GM20431 (cell line): ENCODE measurements around the gene GM2A.
"Not testable (repeated sequence)": the region's sequence is repeated elsewhere in the genome, so short reads cannot be mapped to it uniquely, and the experiment has no call there.

Experiments used
- in situ Hi-C: fragments of 300-500 bp; cut with MseI, MboI; formaldehyde crosslinking; loops from one replicate; pipeline ENCODE4 v1.15.0; 2020; ENCODE audit warnings: low sequenced_read_pairs; ENCODE audit not compliant: unreplicated experiment

The GM2A gene

GRCh38 chr5:151225475-151225874 is 27.5 kb upstream of the GM2A start:
- in situ Hi-C loops, result no loop called here

- in situ Hi-C loops, result no loop called here
Observed at GRCh38 chr5:151227918-151228447, 25.0 kb upstream of the GM2A start.

GRCh38 chr5:151228986-151229385 is 24.0 kb upstream of the GM2A start:
- in situ Hi-C loops, result no loop called here

- in situ Hi-C loops, result no loop called here
Observed at GRCh38 chr5:151230048-151230680, 22.8 kb upstream of the GM2A start.

- in situ Hi-C loops, result no loop called here
Observed at GRCh38 chr5:151231359-151231758, 21.6 kb upstream of the GM2A start.

GRCh38 chr5:151233616-151234085 is 19.3 kb upstream of the GM2A start:
- in situ Hi-C loops, result no loop called here

- in situ Hi-C loops, result no loop called here
Observed at GRCh38 chr5:151234476-151235238, 18.3 kb upstream of the GM2A start.

GRCh38 chr5:151235239-151235571 is 17.8 kb upstream of the GM2A start:
- in situ Hi-C loops, result not testable (repeated sequence)

- in situ Hi-C loops, result no loop called here
Observed at GRCh38 chr5:151236888-151237287, 16.1 kb upstream of the GM2A start.

- in situ Hi-C loops, result no loop called here
Observed at GRCh38 chr5:151237685-151238084, 15.3 kb upstream of the GM2A start.

- in situ Hi-C loops, result no loop called here
Observed at GRCh38 chr5:151238303-151238741, 14.7 kb upstream of the GM2A start.

GRCh38 chr5:151239237-151239861 is 13.6 kb upstream of the GM2A start:
- in situ Hi-C loops, result no loop called here

GRCh38 chr5:151240268-151240835 is 12.6 kb upstream of the GM2A start:
- in situ Hi-C loops, result not testable (repeated sequence)

GRCh38 chr5:151240924-151241635 is 11.9 kb upstream of the GM2A start:
- in situ Hi-C loops, result no loop called here

GRCh38 chr5:151243127-151243526 is 9.9 kb upstream of the GM2A start:
- in situ Hi-C loops, result no loop called here

GRCh38 chr5:151243564-151243963 is 9.4 kb upstream of the GM2A start:
- in situ Hi-C loops, result no loop called here

- in situ Hi-C loops, result no loop called here
Observed at GRCh38 chr5:151244206-151244605, 8.8 kb upstream of the GM2A start.

GRCh38 chr5:151245680-151246219 is 7.2 kb upstream of the GM2A start:
- in situ Hi-C loops, result no loop called here

GRCh38 chr5:151248651-151249050 is 4.3 kb upstream of the GM2A start:
- in situ Hi-C loops, result no loop called here

- in situ Hi-C loops, result no loop called here
Observed at GRCh38 chr5:151249281-151249680, 3.7 kb upstream of the GM2A start.
